Measurements from ENCODE around the gene ACTR3. TPM values are rescaled to one million over a fixed set of nuclear protein-coding genes. Genes with fewer than 3 reads are reported as not detected.

Gene ACTR3
- total and polyA plus RNA-seq, 2 experiments from 2014 or later: 63.7 to 137 TPM

- TF ChIP-seq JUNB (IDR thresholded peaks at IDR 0.05; ENCODE audit: unreplicated experiment) (no peak), NANOG (IDR thresholded peaks at IDR 0.05; ENCODE audit: borderline replicate concordance) (no peak), CREB1 (CRISPR knock-in tag; IDR thresholded peaks at IDR 0.05; ENCODE audit: low read depth) (no peak), ZNF331 (CRISPR knock-in tag; IDR thresholded peaks at IDR 0.05; ENCODE audit: low read depth) (no peak), POLR2AphosphoS5 (IDR thresholded peaks at IDR 0.05; ENCODE audit: low read depth) (no peak), CTCF (conservative IDR thresholded peaks at IDR 0.05; ENCODE audit: low read depth in 2 of 2) (no peak), STAT1 (IDR thresholded peaks at IDR 0.05; ENCODE audit: unreplicated experiment) (no peak)
These were observed 17.7 kb upstream of the ACTR3 start (continued) for GRCh38 chr2:113872201-113872600.

- Mint-ChIP-seq H3K36me3 (ENCODE audit: low read depth) (no peaks in the 10 kb centered on the region), H3K27ac (no peak overlapping the region), H3K9me3 (no peaks in the 10 kb centered on the region), H3K4me3 (no peak overlapping the region), H3K27me3 (ENCODE audit: insufficient read depth, low read depth, poor library complexity) (peaks cover 2% of the 10 kb centered on the region), H3K4me1 (peaks cover 7% of the 10 kb centered on the region)
- Histone ChIP-seq H3K27ac (ENCODE audit: low read depth) (no peak overlapping the region), H3K9me2 (ENCODE audit: insufficient read depth) (no peaks in the 10 kb centered on the region), H3F3A (replicated peaks; ENCODE audit: low read depth) (no peaks in the 10 kb centered on the region), H3K4me1 (ENCODE audit: insufficient read depth) (peaks cover 4% of the 10 kb centered on the region; the same call in 1 of the 2 replicates), H3K4me3 (no peak overlapping the region), H3K79me2 (replicated peaks; ENCODE audit: insufficient read depth) (no peaks in the 10 kb centered on the region), H4K20me1 (replicated peaks; ENCODE audit: insufficient read depth) (peaks cover under 1% of the 10 kb centered on the region; the same call in 1 of the 2 replicates), H2AFZ (no peak overlapping the region), H3K36me3 (ENCODE audit: insufficient read depth) (no peaks in the 10 kb centered on the region), H3K4me2 (no peak overlapping the region), H3K27me3 (ENCODE audit: insufficient read depth) (0 out of 2 replicates have a peak, but pooled peaks cover 8% of the 10 kb centered on the region)
- DNase-seq (ENCODE audit: low spot score): no peak
- ATAC-seq: no peak
- no peak for TF ChIP-seq CREB1 (CRISPR knock-in tag; IDR thresholded peaks at IDR 0.05; ENCODE audit: low read depth)
- no peak for TF ChIP-seq EZH2 (IDR thresholded peaks at IDR 0.05; ENCODE audit: low read depth, unreplicated experiment)
- TF ChIP-seq ETS1 (IDR thresholded peaks at IDR 0.05): no peak
- no peak for TF ChIP-seq POLR2AphosphoS5 (IDR thresholded peaks at IDR 0.05; ENCODE audit: low read depth)
- TF ChIP-seq ZNF114 (CRISPR knock-in tag; IDR thresholded peaks at IDR 0.05): no peak
- no peak for TF ChIP-seq ZNF462 (CRISPR knock-in tag; IDR thresholded peaks at IDR 0.05)
- TF ChIP-seq CTCF (conservative IDR thresholded peaks at IDR 0.05; ENCODE audit: low read depth in 2 of 2): no peak
These were observed 16.0 kb upstream of the ACTR3 start for GRCh38 chr2:113873867-113874266.

All from GM23338 (cell line).